Left hindlimb (tissue), 1 donor: Measurements from ENCODE around the gene BFSP1.
A peak's percentile ranks its signal among the peaks of the same experiment; 100 is the strongest.

Source experiments
- DNase-seq: peaks from one replicate; pipeline ENCODE4 v3.0.0-alpha.2; 2018

The BFSP1 gene

DNA sequence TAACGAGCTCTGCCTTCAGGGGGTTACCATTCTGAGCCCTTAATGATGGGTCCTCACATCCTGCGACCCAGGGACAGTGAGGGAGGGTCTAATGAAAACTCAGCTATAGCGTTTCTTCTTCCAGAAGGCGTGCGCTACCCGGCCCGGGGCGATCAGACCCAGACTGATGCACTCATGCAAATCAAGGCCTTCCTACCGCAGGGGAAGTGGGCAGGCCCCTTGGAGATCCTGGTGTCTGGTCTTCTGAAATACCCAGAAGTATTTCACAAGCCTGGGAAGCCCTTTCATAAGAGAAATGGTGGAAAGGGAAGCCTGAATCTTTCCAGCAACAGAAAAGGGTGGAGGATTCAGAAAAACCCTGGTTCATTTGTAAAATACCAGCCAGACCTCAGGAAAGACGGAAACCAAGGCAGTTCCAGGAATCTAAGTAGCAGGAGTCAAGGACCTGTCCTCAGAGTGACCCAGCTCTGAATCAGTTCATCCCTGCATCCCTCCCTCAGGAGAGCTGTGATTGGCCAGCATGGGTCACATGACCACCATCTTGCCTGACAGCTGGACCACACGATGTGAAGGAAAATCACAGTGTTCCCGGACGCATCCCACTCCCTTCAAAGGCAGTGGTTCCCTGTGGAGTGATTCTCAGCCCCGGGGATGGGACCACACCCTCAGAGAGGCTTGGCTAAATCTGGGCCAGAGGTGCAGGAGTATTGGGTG is 12.7 kb downstream of the BFSP1 start:
- no peak for DNase-seq

DNA sequence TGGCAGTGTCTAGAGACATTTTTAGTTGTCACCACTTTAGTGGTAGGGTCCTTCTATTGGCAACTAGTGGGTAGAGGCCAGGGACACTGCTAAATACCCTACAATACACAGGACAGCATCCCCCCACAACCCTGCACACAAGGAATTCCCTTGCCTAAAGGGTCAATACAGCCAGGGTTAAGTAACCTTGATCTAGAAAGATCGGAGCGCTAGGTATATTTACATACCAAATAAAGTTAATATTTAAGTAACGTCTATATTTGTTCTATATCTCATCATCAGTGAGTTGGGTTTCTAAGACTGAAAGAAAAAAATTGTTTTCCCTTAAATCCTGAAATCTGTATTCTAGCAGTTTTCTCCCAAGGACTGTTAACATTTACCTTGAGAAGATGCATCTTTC is 16.1 kb downstream of the BFSP1 start:
- no peak for DNase-seq

DNA sequence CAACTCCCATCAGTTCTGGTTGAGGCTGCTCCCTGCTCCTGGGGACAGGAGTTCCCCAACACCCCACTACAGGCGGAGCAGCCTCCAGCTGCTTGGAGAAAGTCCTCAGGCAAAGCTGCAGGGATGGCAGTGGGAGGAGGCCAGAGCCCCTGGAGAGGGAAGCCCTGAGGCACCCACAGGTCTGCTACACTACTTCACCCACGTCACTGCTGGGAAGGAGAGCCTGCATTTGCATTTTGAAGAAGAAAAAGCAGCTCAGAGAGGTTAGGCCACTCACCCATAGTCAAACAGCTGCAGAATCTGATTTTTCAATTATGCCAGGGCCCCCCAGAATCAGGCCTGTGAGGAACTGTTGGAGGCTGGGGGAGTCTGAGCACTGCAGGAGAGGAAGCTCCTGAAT is 17.2 kb downstream of the BFSP1 start:
- DNase-seq = no peak

DNA sequence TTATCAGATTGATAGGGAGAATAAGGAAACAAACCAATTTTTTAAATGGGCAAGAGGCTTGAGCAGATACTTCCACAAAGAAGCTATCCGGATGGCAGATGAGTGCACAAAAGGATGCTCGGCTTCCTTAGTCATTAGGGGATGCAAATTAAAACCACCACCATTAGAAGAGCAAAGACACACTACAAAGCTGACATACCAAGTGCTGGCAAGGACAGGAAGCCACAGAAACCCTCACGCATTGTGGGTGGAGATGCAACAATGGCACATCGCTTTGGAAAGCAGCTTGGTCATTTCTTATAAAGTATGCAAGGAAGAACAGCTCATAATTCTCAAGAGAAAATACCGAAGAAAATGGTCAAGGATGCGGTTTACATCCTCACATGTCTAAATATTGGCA is 19.8 kb downstream of the BFSP1 start:
- DNase-seq = no peak

DNA sequence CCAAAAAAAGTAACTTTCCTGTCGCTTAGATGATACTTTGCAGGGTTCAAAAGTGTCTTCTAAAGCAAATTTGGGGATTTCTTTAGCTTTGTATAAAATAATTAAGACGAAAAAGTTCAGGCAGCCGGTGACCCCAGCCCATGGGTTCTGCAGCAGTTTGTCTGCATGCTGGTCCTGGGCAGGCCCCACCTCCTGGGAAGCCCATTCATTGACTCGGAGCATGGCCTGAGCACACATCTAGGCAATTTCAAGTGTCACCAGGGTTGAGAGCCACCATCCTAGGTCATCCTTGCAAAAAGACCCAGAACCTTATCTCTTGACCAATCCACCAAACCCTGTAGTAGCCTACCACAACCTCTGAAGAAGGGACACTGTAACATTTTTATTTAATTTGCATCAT is 20.6 kb downstream of the BFSP1 start:
- DNase-seq = no peak

DNA sequence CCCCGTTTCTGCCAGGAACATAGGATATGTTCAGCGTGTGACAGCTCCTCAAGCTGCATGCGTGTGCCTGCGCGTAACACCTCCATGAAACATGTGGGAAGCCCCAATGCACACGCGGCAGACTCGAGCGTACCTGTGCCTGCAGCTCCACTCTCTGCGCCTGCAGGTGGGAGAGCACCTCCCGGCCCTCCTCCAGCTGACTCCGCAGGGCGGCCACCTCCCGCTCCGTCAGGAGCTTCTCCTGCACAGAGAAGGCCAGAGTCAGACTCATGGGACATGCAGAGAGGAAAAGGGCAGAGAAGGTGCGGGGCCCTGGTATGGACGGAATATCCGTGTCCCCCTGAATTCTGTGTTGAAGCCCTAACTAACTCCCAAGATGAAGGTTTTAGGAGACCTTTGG is 22.4 kb downstream of the BFSP1 start:
- DNase-seq = no peak

DNA sequence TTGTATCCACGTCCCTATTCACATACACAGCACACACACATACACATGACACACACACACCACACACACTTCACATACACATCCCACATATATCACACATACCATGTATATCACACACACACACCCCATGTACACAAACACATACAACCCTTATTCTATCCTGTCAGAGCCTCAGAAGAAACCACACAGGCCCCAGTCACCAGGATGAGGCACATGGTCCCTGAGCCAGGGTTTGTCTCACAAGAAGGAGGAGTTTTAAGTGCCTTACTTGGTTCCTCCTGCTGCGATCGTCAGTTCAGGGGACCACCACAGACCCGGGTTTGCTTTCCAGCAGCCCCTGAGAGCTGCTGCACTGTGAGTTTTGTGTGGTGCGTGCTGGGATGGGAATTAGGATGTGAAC is 23.6 kb downstream of the BFSP1 start:
- DNase-seq = no peak

DNA sequence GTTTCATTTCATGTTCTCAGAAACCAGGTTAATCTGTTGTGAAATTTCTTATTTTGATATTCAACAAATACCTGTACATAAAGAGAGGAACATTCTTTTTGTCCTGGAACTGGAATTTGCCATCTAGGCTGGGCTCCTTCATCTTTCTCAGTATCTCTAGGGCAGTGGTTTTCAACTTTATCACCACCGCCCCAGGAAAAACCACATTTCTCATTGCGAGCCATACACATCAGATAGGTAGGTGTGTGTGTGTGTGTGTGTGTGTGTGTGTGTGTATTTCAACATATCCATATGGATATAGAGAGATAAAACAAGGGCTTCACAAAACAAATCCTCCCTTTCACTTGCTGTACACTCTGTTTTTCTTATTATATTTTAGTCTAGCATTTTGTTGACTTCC is 24.1 kb downstream of the BFSP1 start:
- no peak for DNase-seq

DNA sequence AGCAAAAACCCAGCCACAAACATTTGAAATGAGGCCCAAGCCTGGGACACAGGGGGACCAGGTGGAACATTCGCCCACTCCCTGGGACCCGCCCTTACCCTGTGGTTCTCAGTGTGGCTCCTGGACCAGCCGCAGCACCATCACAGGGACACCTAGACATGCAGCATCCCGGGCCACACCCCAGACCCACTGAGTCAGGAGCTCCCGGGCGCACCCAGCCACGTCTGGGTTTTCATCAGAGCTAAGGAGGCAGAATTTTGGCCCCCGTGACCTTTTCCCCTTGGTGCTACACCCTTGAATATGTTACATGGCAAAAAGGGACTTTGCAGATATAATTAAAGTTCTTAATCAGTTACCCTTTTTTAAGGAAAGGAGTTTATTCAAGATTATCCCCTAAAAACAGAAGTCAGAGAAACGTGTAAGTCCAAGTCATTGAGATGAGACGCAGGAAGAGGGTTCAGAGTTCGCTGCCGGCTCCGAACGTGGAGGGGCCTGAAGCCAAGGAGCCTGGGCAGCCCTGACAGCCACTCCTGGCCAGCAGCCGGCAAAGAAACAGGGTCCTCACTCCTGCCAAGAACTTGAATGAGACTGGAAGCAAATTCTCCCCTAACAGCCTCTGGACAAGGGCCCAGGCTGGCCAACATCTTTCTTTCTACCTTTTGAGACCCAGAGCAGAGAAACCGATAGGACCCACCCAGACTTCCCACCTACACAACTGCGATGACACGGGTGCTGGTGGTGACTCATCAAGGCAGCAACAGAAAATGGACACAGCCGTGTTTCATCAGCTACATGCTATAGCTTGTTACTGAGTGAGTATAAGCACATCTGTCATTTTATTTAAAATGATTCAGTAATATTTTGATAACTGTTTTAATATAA is 25.3 kb downstream of the BFSP1 start:
- no peak for DNase-seq

DNA sequence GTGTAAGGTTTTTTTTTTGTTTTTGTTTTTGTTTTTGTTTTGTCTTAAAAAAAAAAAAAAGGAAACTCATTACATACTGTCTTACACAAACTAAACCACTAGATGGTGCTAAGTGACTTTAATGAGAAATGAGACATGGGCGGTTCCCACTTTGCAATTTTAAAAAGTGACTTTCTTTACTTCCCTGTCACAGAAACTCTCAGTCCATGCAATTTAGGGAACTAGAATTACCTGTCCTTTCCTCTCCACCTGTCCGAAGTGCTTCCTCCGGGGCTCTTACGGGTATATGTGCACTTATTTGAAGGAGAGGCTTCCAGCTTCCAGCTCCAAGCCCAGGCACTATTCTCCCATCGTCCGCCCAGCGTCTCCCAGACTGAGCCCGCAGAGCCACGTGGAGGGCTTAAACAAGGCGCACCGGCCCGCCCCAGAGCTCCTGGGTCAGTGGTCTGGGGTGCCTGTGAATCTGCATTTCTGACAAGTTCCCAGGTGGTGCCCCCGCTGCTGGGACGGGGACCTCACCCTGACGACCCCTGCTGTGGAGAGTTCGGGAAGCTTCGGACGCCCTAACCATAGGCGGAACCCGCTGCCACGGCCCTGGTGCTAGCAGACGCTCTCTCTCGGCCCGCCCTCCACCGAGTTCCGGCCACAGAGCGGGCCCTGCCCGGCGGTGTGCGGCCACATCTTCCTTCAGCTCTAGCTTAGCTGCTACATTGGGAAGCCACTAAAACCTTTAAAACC is 26.1 kb downstream of the BFSP1 start:
- peak; percentile 77 for DNase-seq

DNA sequence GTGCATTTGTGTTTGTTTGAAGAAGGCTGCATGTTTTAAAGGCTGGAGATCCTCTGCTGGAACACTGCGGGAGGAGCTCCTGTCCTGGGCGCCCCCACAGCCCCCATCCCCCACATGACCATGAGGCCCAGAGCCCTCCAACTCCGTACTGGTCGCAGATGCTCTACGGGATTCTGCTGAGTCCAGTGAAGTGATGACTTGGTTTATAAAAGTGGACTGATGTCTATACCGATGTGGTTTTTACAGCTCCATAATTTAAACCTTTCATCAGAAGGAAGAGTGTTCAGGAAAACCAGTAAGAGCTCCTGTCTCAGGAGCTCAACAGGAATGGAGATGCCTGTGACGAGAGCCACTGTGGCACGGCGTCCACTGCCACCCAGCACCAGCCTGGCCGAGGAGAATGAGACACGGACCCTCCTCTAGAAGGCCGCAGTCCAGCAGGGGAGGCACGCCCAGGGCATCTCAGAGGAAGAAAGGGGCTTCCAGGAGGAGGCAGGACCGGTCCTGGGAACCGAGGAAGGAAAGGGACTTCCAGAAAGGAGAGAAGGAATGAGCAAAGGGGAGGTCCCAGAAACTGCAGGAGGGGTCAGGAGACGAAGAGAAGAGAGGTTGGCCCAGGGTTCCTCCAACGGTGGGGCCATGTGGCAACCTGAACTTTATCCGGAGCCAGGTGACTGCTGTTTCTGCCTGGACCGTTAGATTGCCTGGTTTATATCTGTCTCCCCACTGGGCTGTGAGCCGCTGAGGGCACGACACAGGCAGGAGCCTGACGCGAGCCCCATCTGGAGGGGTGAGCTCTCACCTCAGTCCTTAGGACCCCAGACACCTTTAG is 26.9 kb downstream of the BFSP1 start:
- DNase-seq = no peak

DNA sequence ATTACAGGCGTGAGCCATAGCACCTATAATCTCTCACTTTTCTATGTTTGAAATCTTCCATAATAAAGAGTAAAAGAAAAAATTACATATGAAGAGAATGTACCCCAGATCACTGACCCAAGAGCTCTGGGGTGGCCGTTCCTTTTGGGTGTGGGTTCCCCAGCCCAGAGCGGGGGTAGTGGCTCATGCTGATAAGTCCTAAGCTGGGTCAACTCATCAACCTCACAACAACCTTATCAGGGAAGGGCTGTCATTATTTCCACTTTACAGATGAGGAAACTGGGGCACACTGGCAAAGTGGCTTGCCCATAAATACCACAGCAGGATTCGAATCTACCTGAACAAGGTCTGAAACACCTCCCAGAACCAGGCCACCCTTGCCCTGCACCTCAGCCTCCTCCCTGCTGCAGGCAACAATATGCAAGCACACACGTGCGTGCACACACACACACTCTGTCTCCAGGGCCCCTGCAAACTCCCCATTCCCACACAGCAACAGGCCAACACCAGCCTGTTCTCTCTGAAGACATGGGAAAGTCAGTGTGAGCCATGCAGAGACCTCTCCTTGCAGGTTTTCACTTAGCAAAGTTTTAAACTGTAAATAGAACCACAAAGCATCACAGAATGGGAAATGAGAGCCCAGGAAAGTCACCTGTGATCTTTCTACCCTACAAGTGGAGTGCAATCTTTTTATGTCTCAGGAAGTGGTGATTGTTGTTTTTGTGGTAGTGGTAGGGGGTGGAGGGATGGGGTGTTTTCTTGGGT is 27.7 kb downstream of the BFSP1 start:
- DNase-seq = no peak

DNA sequence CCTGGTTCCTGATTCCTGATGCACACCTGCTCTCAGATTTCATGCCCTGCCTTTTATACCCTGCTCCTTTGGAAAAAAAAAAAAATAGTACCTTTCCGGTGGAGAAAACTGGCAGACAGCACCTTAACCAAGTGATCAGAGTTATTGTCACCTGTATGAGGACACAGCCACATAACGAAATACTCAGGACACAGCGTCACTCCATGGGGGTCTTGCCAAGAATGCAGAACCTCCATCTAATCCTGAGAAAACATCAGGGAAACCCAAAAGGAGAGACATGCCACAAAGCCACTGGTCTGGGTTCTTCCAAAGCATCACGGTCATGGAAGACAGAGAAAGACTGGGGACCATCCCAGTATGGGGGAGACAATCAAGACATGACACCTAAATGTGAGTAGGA is 29.1 kb downstream of the BFSP1 start:
- no peak for DNase-seq

DNA sequence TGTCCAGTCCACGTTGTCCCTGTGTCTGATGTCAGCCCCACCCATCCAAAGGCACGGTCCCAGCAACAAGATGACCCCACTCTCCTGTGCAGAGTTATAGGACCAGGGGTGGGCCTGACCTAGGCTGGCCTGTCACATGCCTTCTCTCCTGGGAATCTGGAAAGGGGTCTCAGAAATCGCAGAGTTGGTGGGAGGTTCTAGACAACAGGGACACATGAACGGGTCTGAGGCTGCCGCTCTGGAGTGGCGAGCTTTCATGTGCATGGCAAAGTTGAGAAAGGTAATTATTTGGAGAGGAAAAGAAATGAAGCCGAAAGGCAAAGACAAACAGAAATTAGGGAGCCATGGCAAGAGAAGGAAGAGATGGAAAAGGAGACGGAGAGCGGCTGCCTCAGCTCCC is 29.5 kb downstream of the BFSP1 start:
- DNase-seq = no peak

DNA sequence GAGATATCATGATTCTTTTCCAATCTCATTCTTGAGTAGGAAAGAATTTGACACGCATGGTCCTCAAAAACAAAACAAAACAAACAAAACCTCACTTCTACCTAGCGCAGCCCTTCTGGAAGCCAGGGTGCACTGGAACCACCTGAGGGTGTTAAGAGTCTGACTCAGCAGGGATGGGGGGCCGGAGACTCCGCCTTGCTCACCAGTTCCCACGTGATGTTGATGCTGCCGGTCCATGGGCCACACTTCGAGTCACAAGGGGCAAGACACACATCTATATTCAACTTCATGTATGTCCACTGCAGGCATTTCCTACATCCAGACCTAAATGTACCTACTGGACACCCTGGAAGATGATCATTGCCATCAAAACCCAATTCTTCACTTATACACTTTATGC is 30.4 kb downstream of the BFSP1 start:
- no peak for DNase-seq

DNA sequence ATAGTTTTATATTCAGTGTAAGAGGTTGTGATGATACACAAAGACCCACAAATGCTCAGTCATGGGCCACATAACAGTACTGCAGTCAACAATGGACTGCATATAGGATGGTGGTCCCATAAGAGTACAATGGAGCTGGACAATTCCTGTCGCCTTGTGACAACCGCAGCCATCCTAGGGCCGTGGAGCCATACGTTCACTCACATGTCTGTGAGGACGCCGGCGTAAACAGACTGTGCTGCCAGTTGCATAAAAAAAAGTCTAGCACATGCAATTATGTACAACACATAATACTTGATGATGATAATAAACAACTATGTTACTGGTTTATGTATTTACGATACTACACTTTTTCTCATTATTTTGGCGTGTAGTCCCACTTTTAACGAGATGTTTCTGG is 30.9 kb downstream of the BFSP1 start:
- DNase-seq = no peak

DNA sequence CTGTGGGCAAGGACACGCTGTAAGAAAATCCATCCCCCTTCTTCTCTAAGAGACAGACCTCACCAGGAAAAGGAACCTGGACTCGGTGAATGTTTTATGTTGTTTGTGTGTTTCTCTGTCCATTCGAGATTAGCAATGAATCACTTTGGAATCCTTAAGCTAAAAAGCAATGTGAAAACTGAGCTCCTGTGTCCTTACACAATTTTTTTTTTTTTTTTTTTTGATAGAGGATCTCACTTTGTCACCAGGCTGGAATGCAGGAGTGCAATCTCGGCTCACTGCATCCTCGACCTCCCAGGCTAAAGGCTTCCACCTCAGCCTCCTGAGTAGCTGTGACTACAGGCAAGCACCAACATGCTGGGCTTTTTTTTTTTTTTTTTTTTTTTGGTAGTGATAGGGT is 32.1 kb downstream of the BFSP1 start:
- no peak for DNase-seq

DNA sequence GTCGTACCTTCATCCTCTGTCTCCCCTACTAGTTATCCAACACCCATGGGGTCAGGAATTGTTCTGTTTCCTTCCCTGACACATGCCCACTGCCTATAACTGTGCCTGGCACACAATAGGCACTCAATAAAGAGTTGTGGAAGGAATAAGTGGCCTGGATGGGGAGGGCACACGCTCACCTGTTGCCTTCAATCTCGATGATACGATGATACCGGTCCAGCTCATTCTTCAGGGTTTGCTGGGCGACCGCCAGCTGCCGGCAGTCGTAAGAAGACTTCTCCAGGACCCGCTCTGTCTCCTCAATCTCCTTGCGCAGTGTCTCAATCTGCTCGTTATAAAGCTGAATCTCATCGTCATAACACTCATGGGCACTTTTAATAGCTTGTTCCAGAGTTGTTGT is 32.5 kb downstream of the BFSP1 start:
- DNase-seq = no peak

DNA sequence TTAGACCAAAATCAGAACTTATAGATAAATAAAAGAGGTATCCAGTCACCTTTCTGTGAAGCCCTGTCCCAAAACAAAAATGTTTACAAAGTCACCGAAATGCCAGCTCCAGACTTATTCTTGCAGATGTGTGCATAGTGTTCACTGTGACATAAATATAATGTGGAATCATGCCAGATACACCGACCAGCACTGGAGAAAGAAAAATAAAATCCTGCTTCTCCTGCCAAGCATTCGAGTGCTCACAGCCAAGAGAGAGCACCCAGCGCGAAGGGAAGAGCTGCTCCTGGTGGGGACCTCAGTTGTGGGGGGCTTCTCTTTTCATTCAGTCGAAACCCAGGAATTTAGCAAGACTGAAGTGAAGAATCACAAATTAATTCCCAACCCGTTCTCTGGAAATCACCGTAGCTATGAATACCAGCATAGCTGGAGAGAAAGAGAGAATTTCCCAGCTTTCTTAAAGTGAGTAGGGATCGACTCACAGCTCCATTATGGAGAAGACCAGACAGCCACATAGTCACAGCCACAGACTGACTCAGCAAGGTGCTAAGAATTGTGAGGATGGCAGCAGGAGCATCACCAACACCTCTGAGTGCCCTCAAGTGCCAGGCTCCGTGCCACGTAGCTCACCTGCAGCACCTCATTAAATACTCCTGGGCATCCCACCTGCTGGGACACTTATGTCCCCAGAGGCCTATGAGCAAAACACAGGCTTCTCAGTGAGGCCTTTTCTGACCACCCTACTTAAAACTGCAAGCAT is 33.2 kb downstream of the BFSP1 start:
- no peak for DNase-seq

DNA sequence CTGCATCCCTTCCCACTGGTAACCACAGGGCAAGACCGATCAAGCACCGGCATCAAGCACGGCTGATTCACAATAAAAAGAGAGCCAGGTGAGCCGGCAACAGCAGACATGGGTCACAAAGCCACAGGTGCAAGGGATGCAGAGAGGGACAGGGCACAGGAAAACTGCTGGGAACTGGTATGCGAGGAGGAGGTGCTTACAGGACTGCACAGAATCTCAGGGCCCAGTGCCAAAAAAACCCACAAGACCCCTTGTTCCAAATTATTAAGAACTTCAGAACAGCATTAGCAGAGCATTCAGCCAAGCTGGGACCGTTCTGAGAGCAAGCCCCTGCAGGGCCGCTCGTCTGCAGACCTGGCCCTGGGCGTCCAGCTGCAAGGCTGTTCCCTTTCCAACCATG is 35.4 kb downstream of the BFSP1 start:
- DNase-seq = peak; percentile 13

DNA sequence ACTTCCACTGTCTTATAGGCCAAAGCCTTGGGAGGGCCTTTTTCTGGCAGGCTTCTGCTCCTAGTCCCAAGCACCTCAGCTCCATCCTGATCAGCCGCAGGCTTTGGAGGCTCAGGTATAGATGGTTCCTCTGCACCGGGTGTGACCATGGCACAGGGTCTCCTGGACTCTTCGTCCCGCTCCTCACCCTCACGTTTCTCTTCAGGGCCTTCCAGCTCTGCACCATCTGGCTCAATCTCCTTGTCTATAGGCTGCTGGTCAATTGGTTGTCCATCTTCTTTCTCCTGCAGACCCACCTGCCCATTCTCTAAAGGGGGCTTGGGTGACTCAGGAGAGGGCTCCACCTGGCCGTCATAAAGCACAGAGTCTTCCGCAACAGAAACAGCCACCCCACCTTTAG is 37.0 kb downstream of the BFSP1 start:
- peak; percentile 10 for DNase-seq
